Ishikawa (cell line): ENCODE data around the gene STING1.

Source experiments
- CEBPB ChIP-seq: IDR thresholded peaks from 2 replicates; pipeline ENCODE4 v1.6.1; 2012
- CREB1 ChIP-seq: IDR thresholded peaks from 2 replicates; pipeline ENCODE4 v1.6.1; 2012; ENCODE audit warnings: low read depth
- EGR1 ChIP-seq: IDR thresholded peaks from 2 replicates; pipeline ENCODE4 v1.6.1; 2012
- EP300 ChIP-seq: IDR thresholded peaks from 2 replicates; pipeline ENCODE4 v1.6.1; 2012; ENCODE audit warnings: borderline replicate concordance
- FOXM1 ChIP-seq: IDR thresholded peaks from 2 replicates; pipeline ENCODE4 v1.6.1; 2012; ENCODE audit warnings: low read depth, borderline replicate concordance
- MAX ChIP-seq: IDR thresholded peaks from 2 replicates; pipeline ENCODE4 v1.6.1; 2012
- NFIC ChIP-seq: IDR thresholded peaks from 2 replicates; pipeline ENCODE4 v1.6.1; 2012
- RAD21 ChIP-seq: IDR thresholded peaks from 2 replicates; pipeline ENCODE4 v1.6.1; 2012; ENCODE audit warnings: low read depth
- TAF1 ChIP-seq: IDR thresholded peaks from 2 replicates; pipeline ENCODE4 v1.6.1; 2012; ENCODE audit warnings: low read depth, mild to moderate bottlenecking
- TCF12 ChIP-seq: IDR thresholded peaks from 2 replicates; pipeline ENCODE4 v1.6.1; 2012; ENCODE audit warnings: low read depth
- TEAD4 ChIP-seq: IDR thresholded peaks from 2 replicates; pipeline ENCODE4 v1.6.1; 2012
- USF1 ChIP-seq: IDR thresholded peaks from 2 replicates; pipeline ENCODE4 v1.6.1; 2012
- YY1 ChIP-seq: IDR thresholded peaks from 2 replicates; pipeline ENCODE4 v1.6.1; 2012; ENCODE audit warnings: low read depth
- ZBTB7A ChIP-seq: IDR thresholded peaks from 2 replicates; pipeline ENCODE4 v1.6.1; 2012; ENCODE audit warnings: low read depth
- TF ChIP-seq, protein P1 (sequence below): IDR thresholded peaks from 2 replicates; pipeline ENCODE4 v1.6.1; 2012; ENCODE audit warnings: low read depth, mild to moderate bottlenecking

The STING1 gene

GRCh38 chr5:139523635-139524445 is 41.3 kb upstream of the STING1 start:
- TF ChIP-seq TAF1 (no peak), CREB1 (no peak), USF1 (no peak), YY1 (no peak), ZBTB7A (no peak), NFIC (no peak), EGR1 (no peak), TCF12 (no peak)
- TF ChIP-seq, protein P1, sequence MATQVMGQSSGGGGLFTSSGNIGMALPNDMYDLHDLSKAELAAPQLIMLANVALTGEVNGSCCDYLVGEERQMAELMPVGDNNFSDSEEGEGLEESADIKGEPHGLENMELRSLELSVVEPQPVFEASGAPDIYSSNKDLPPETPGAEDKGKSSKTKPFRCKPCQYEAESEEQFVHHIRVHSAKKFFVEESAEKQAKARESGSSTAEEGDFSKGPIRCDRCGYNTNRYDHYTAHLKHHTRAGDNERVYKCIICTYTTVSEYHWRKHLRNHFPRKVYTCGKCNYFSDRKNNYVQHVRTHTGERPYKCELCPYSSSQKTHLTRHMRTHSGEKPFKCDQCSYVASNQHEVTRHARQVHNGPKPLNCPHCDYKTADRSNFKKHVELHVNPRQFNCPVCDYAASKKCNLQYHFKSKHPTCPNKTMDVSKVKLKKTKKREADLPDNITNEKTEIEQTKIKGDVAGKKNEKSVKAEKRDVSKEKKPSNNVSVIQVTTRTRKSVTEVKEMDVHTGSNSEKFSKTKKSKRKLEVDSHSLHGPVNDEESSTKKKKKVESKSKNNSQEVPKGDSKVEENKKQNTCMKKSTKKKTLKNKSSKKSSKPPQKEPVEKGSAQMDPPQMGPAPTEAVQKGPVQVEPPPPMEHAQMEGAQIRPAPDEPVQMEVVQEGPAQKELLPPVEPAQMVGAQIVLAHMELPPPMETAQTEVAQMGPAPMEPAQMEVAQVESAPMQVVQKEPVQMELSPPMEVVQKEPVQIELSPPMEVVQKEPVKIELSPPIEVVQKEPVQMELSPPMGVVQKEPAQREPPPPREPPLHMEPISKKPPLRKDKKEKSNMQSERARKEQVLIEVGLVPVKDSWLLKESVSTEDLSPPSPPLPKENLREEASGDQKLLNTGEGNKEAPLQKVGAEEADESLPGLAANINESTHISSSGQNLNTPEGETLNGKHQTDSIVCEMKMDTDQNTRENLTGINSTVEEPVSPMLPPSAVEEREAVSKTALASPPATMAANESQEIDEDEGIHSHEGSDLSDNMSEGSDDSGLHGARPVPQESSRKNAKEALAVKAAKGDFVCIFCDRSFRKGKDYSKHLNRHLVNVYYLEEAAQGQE = no peak

DNA sequence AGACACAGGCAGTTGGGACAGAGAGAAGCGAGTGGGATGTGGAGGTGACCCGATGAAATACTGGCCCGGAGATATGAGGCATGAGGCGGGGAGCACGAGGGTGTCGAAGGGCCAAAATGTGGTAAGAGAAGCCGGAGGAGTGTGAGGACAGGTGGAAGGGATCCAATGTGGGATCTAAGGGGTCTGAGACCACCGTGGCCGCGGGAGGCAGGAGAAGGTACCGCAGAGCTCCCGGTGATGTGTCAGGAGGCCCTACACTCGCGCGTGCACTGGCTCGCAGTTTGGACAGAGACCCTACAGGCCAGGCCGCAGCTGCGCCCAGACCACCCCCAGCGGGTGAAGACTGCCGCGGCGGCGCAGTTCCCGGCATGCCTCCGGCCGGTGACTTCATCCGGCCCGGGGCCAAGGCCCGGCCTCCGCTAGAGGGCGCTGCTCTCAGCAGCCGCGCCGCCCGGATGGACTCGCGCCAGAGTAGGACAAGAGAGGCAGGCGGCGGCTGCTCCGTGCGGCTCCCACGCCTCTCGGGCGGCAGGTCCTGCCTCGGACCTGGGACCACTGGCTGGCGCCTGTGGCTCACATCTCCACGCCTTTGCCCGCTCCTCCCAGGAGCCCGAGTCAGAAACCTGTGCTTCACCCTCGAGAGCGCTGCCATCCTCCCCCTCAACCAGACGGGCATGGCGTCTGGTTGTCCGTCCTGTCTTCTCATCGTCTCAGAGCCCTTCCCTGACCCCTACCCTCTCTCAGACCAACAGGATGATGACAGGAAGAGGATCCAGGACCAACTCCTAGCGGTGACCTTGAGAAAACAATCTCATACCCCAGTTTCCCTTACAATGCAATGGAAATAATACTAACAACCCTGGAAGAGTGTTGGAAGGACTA is 35.4 kb upstream of the STING1 start:
- peak; percentile 56; the same call in 1 of the 2 replicates for TF ChIP-seq RAD21
- TF ChIP-seq, protein P1 = no peak
- peak; percentile 86 for TF ChIP-seq TAF1
- no peak for TF ChIP-seq EGR1
- TF ChIP-seq ZBTB7A = peak; percentile 97
- TF ChIP-seq USF1 = no peak
- peak; percentile 66; the same call in 1 of the 2 replicates for TF ChIP-seq MAX
- TF ChIP-seq CREB1 = no peak
- peak; percentile 98 for TF ChIP-seq NFIC
- TF ChIP-seq FOXM1 = no peak; the same call in 1 of the 2 replicates
- peak; percentile 29; the same call in 1 of the 2 replicates for TF ChIP-seq EP300
- peak; percentile 46; the same call in 1 of the 2 replicates for TF ChIP-seq TCF12
- no peak; the same call in 1 of the 2 replicates for TF ChIP-seq TEAD4
- no peak for TF ChIP-seq CEBPB
- TF ChIP-seq YY1 = peak; percentile 68

GRCh38 chr5:139514486-139514856 is 31.9 kb upstream of the STING1 start:
- TF ChIP-seq CEBPB (no peak), RAD21 (no peak), ZBTB7A (no peak), YY1 (no peak)
- TF ChIP-seq, protein P1 = no peak

DNA sequence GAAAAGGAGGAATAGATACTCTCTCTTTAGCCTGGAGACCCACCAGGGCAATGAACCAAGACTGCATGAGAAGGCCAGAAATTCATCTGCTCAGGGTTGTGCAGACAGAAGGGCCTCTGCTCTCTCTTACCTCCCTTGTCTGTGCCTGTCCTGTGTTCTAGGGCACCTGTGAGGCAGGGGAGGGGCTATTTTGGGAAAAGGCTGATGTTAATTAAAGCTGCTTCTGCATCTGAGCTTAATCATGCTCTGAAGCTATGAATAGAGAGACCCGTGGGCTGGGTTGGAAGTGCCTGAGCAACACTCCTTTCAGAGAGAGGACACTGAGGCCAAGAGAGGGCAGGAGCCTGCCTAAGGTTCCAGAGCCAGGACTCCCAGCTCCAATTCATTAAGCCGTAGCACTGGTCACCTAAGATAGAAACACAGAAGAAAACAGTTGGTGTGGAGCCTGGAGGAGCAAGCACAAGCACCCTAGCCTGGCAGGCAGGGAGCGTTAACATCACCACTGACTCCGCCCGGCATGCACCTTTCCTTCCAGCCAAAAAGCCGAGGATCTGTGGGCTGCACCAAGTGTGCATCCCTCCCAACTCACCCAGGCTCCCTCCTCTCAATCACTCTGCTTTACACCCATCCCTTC is 31.4 kb upstream of the STING1 start:
- no peak for TF ChIP-seq NFIC
- no peak for TF ChIP-seq CEBPB
- no peak for TF ChIP-seq TCF12
- no peak for TF ChIP-seq USF1
- TF ChIP-seq FOXM1 = no peak
- TF ChIP-seq, protein P1 = no peak
- TF ChIP-seq RAD21 = no peak
- no peak for TF ChIP-seq TAF1
- no peak for TF ChIP-seq EGR1
- TF ChIP-seq EP300 = no peak
- no peak for TF ChIP-seq CREB1
- no peak for TF ChIP-seq ZBTB7A
- no peak for TF ChIP-seq YY1
- no peak for TF ChIP-seq MAX
- no peak for TF ChIP-seq TEAD4
